ENCODE data around the gene PLAC1.

PLAC1 gene

GRCh38 chrX:134661295-134661694, 3.0 kb upstream of the PLAC1 start:
- TF ChIP-seq CTCF (IDR thresholded peaks at IDR 0.05; ENCODE audit: extremely low read depth, insufficient read depth, missing control alignments), result no peak
- in situ Hi-C loops (cut with MboI; ENCODE audit: low pct_unique_long_range_greater_than_20kb, low sequenced_read_pairs, unreplicated experiment), result no loop called here
- no peak for DNase-seq (ENCODE audit: low spot score)

GRCh38 chrX:134660627-134661026, 2.4 kb upstream of the PLAC1 start:
- in situ Hi-C loops (cut with MboI; ENCODE audit: low pct_unique_long_range_greater_than_20kb, low sequenced_read_pairs, unreplicated experiment), result no loop called here
- DNase-seq (ENCODE audit: low spot score), result no peak
- no peak for TF ChIP-seq CTCF (IDR thresholded peaks at IDR 0.05; ENCODE audit: extremely low read depth, insufficient read depth, missing control alignments)

- DNase-seq (ENCODE audit: low spot score), result no peak
- no peak for TF ChIP-seq CTCF (IDR thresholded peaks at IDR 0.05; ENCODE audit: extremely low read depth, insufficient read depth, missing control alignments)
- in situ Hi-C loops (cut with MboI; ENCODE audit: low pct_unique_long_range_greater_than_20kb, low sequenced_read_pairs, unreplicated experiment), result no loop called here
These were observed 1.5 kb upstream of the PLAC1 start for GRCh38 chrX:134659761-134660160.

GRCh38 chrX:134658760-134659023, 421 bp upstream of the PLAC1 start:
- DNase-seq (ENCODE audit: low spot score), result no peak
- in situ Hi-C loops (cut with MboI; ENCODE audit: low pct_unique_long_range_greater_than_20kb, low sequenced_read_pairs, unreplicated experiment), result no loop called here
- TF ChIP-seq CTCF (IDR thresholded peaks at IDR 0.05; ENCODE audit: extremely low read depth, insufficient read depth, missing control alignments), result no peak

- in situ Hi-C loops (cut with MboI; ENCODE audit: low pct_unique_long_range_greater_than_20kb, low sequenced_read_pairs, unreplicated experiment), result no loop called here
- DNase-seq (ENCODE audit: low spot score), result no peak
- TF ChIP-seq CTCF (IDR thresholded peaks at IDR 0.05; ENCODE audit: extremely low read depth, insufficient read depth, missing control alignments), result no peak
These were observed 3.8 kb downstream of the PLAC1 start for GRCh38 chrX:134654398-134655012.

GRCh38 chrX:134653835-134654234, 4.4 kb downstream of the PLAC1 start:
- in situ Hi-C loops (cut with MboI; ENCODE audit: low pct_unique_long_range_greater_than_20kb, low sequenced_read_pairs, unreplicated experiment), result no loop called here
- TF ChIP-seq CTCF (IDR thresholded peaks at IDR 0.05; ENCODE audit: extremely low read depth, insufficient read depth, missing control alignments), result no peak
- DNase-seq (ENCODE audit: low spot score), result no peak

GRCh38 chrX:134650701-134651100, 7.6 kb downstream of the PLAC1 start:
- no peak for TF ChIP-seq CTCF (IDR thresholded peaks at IDR 0.05; ENCODE audit: extremely low read depth, insufficient read depth, missing control alignments)
- no peak for DNase-seq (ENCODE audit: low spot score)
- in situ Hi-C loops (cut with MboI; ENCODE audit: low pct_unique_long_range_greater_than_20kb, low sequenced_read_pairs, unreplicated experiment), result no loop called here

Data from GM13977 (cell line).